Jurkat, Clone E6-1 (cell line): ENCODE data around the gene ZBP1.

Experiments used
- DNase-seq: peaks from one replicate; pipeline ENCODE4 v3.0.0-alpha.2; 2011; ENCODE audit warnings: low read depth, low spot score
- H3K4me3 ChIP-seq: 2 replicates; pipeline ENCODE4 v1.5.1; 2011; ENCODE audit warnings: mild to moderate bottlenecking, low read length, control low read depth, moderate library complexity

Gene ZBP1

GRCh38 chr20:57566803-57567459 lies 53.3 kb downstream of the ZBP1 start:
- no peak overlapping the region for H3K4me3 ChIP-seq
- DNase-seq: no peak

- DNase-seq: no peak
- H3K4me3 ChIP-seq: no peak overlapping the region
Measured at GRCh38 chr20:57566399-57566798, 53.8 kb downstream of the ZBP1 start.

DNA sequence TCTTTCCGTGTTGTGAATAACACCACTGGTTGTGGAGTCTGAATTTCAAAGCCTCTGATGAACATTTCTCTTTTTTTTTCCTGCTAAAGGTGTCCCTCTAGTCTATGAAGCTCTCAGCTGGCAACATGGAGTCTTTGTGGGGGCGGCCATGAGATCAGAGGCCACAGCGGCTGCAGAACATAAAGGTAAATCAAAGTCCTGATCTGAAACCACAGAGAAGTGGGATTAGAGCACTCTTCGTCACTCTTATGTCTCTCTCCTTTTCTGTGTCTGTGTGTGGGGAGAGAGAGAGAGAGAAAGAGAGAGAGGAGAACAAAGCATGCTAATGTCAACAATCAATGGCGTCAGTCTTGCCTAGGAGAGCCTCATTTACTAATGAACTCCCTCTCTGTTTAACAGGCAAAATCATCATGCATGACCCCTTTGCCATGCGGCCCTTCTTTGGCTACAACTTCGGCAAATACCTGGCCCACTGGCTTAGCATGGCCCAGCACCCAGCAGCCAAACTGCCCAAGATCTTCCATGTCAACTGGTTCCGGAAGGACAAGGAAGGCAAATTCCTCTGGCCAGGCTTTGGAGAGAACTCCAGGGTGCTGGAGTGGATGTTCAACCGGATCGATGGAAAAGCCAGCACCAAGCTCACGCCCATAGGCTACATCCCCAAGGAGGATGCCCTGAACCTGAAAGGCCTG lies 55.1 kb downstream of the ZBP1 start:
- no peak overlapping the region for H3K4me3 ChIP-seq
- peak; percentile 32 for DNase-seq

GRCh38 chr20:57564180-57564802 lies 55.9 kb downstream of the ZBP1 start:
- DNase-seq: no peak
- no peak overlapping the region for H3K4me3 ChIP-seq

DNA sequence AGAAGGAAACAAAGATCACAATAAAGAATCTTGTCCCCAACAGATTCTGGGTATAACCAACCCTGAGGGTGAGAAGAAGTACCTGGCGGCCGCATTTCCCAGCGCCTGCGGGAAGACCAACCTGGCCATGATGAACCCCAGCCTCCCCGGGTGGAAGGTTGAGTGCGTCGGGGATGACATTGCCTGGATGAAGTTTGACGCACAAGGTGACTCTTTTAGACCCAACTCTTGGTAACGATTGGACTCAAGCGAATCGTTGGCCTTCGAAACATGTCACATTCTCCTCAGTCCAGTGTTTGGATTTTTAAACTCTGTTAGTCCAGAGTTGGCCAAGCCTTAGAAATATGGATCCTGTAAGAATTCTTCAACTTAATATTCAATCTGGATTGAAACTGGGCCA lies 56.7 kb downstream of the ZBP1 start:
- H3K4me3 ChIP-seq: no peak overlapping the region
- DNase-seq: no peak

- no peak for DNase-seq
- no peak overlapping the region for H3K4me3 ChIP-seq
Measured at GRCh38 chr20:57562541-57563465, 57.4 kb downstream of the ZBP1 start.

GRCh38 chr20:57561356-57562279 lies 58.6 kb downstream of the ZBP1 start:
- H3K4me3 ChIP-seq: no peak overlapping the region
- no peak for DNase-seq

- no peak for DNase-seq
- H3K4me3 ChIP-seq: no peak within 1 kb of the TSS
Measured at GRCh38 chr20:57560554-57561355, 59.5 kb downstream of the ZBP1 start, which contains the start of gene PCK1. Gene PCK1, plus strand, starts transcription at chr20:57561110. Its CDS starts 302 bp downstream, at chr20:57561412.

- H3K4me3 ChIP-seq: no peak overlapping the region
- DNase-seq: no peak
Measured at GRCh38 chr20:57559658-57560553, 60.3 kb downstream of the ZBP1 start.

DNA sequence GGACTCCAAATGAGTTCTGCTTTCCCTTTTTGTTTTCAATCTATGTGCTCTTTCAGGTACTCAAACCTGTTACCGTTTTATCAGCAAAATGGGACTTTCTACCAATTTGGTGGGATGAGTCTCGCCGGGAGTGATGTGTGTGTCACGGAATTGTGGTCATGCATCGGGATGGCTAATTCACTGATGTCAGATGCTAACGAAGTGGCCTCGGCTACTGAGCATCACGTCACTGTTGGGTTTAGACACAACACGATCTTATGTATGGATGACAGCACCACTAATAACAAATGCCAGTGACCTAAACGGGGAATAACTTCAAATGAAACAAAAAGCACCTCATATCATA lies 61.0 kb downstream of the ZBP1 start:
- H3K4me3 ChIP-seq: no peak overlapping the region
- no peak for DNase-seq

DNA sequence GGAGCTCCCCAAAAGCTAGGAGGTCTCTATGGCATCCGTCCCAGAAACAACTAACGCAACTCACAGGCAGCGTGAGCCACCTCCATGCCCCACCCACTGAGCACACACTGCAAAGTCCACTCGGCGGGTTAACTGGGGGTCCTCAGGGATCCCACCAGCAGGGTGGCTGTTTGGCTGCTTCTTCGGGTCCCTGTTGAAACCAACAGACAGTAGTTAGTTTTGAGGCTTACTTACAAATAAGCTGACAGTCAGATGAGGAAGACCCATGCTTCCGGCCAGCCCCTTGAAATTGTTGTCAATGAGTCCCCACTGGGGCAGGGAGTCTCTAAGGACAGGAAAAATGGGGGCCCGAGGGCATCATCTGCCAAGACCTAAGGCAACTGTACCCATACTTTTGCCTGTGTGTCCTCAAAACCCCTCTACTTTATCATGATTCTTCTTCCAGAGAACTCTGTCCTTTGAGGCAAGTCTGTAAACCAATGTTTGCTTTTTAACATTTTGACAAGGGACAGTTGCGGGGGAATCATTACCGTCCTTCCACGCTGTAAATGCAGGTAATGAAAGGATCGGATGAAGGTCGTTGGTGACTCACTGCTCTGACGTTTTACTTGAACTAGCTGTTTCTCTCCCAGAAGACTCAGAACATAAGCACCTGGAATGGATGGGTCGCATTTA lies 61.5 kb downstream of the ZBP1 start:
- H3K4me3 ChIP-seq: no peak overlapping the region
- DNase-seq: no peak

DNA sequence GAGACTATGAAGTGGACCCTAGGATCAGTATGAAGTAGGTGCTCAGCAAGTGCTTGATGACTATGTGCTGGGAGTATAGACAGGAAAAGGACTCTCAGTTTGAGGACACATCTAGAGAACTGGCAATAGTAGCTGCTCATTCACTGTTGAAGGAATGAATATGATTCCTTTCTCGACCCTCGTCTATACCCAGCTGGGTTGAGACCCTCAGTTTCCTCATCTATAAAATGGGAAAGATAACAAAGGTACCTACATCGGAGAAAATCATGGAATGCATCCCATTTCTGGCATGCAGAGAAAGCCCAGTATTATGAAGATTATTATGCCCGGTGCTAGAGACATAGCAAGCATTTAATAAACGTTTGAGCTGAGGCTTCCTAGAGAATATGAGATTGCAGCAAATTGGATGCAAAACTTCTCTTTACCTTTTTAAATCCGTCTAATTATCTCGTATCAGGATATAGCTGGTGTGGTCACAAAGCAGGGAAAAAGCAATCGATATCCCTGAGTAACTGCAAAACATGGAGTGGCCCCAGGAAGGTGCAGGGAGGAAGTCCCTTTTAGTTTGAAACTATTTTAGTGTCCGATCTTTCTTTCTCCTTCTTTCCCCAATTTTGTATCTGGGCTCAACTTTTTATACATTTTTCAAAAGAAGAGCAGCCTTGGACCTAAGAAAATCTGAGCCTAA lies 62.2 kb downstream of the ZBP1 start:
- H3K4me3 ChIP-seq: no peak overlapping the region
- DNase-seq: no peak

DNA sequence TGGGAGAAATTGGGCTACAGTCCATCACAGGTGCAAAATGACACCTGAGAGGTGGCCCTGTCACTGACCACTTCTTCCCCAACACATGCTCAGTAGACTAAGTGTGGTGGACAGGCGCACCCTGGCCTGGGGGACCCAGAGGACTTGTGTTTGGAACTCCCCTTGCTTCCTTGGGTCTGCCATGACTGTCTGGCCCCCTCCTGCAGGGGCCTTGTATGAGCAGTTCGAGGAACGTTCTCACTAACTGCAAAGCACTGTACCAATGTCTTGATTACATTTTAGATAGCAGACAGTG lies 63.3 kb downstream of the ZBP1 start:
- H3K4me3 ChIP-seq: no peak overlapping the region
- DNase-seq: no peak

GRCh38 chr20:57555457-57556184 lies 64.6 kb downstream of the ZBP1 start:
- no peak overlapping the region for H3K4me3 ChIP-seq
- DNase-seq: no peak
